ENCODE measurements around the gene KDM2A.
"Not testable (repeated sequence)": the region's sequence is repeated elsewhere in the genome, so short reads cannot be mapped to it uniquely, and the experiment has no call there.

The KDM2A gene

GRCh38 chr11:67260885-67261639, 142.0 kb downstream of the KDM2A start:
- H3K36me3 Mint-ChIP-seq; H3K9me3 Mint-ChIP-seq; ATAC-seq (replicated peaks); H3K27me3 Mint-ChIP-seq; DNase-seq: not testable (repeated sequence)
- Mint-ChIP-seq H3K4me1 (peaks cover 31 to 51% of the 10 kb centered on the region in 2 donors), H3K4me3 (peak overlapping the region; percentile 67 to 81), H3K27ac (peak overlapping the region; percentile 73)

GRCh38 chr11:67261640-67261945, 142.5 kb downstream of the KDM2A start:
- H3K27me3 Mint-ChIP-seq = no peaks in the 10 kb centered on the region
- no peak overlapping the region for H3K27ac Mint-ChIP-seq
- no peaks in the 10 kb centered on the region for H3K9me3 Mint-ChIP-seq
- peaks cover 8% of the 10 kb centered on the region in 2 donors for H3K36me3 Mint-ChIP-seq
- DNase-seq (no peak), ATAC-seq (replicated peaks) (no peak)
- peak overlapping the region in 1 of 2 donors; percentile 81 for H3K4me3 Mint-ChIP-seq
- peaks cover 32 to 53% of the 10 kb centered on the region in 2 donors for H3K4me1 Mint-ChIP-seq

- peaks cover 31 to 53% of the 10 kb centered on the region in 2 donors for H3K4me1 Mint-ChIP-seq
- no peaks in the 10 kb centered on the region for H3K27me3 Mint-ChIP-seq
- DNase-seq = no peak
- no peaks in the 10 kb centered on the region for H3K9me3 Mint-ChIP-seq
- peaks cover 4 to 5% of the 10 kb centered on the region in 2 donors for H3K36me3 Mint-ChIP-seq
- peak overlapping the region; percentile 68 to 81 for H3K4me3 Mint-ChIP-seq
- peak overlapping the region; percentile 75 for H3K27ac Mint-ChIP-seq
- no peak for ATAC-seq (replicated peaks)
These were observed 143.1 kb downstream of the KDM2A start for GRCh38 chr11:67261946-67262681.

GRCh38 chr11:67262731-67263675, 143.9 kb downstream of the KDM2A start:
- peak; percentile 71 for DNase-seq
- Mint-ChIP-seq H3K36me3 (peaks cover 10 to 11% of the 10 kb centered on the region in 2 donors), H3K9me3 (no peaks in the 10 kb centered on the region), H3K4me1 (peaks cover 36 to 62% of the 10 kb centered on the region in 2 donors), H3K27me3 (no peaks in the 10 kb centered on the region), H3K27ac (peak overlapping the region; percentile 75), H3K4me3 (peak overlapping the region; percentile 64 to 68)
- peak; percentile 57 to 63 for ATAC-seq (replicated peaks)

GRCh38 chr11:67264260-67264659, 145.2 kb downstream of the KDM2A start:
- ATAC-seq (replicated peaks) = no peak
- Mint-ChIP-seq H3K4me1 (peaks cover 41 to 74% of the 10 kb centered on the region in 2 donors), H3K27ac (no peak overlapping the region), H3K27me3 (no peaks in the 10 kb centered on the region), H3K36me3 (peaks cover 15 to 23% of the 10 kb centered on the region in 2 donors), H3K4me3 (no peak overlapping the region), H3K9me3 (no peaks in the 10 kb centered on the region)
- DNase-seq = no peak

GRCh38 chr11:67264877-67265632, 146.0 kb downstream of the KDM2A start:
- Mint-ChIP-seq H3K4me1 (peaks cover 46 to 82% of the 10 kb centered on the region in 2 donors), H3K9me3 (no peaks in the 10 kb centered on the region), H3K27me3 (no peaks in the 10 kb centered on the region), H3K4me3 (peak overlapping the region; percentile 0 to 52), H3K36me3 (peaks cover 17 to 30% of the 10 kb centered on the region in 2 donors), H3K27ac (peak overlapping the region; percentile 81)
- no peak for ATAC-seq (replicated peaks)
- no peak for DNase-seq

- Mint-ChIP-seq H3K4me1 (peaks cover 52 to 84% of the 10 kb centered on the region in 2 donors), H3K27me3 (no peaks in the 10 kb centered on the region), H3K9me3 (no peaks in the 10 kb centered on the region), H3K27ac (peak overlapping the region; percentile 93), H3K4me3 (peak overlapping the region; percentile 82 to 87), H3K36me3 (peaks cover 25 to 38% of the 10 kb centered on the region in 2 donors)
- ATAC-seq (replicated peaks) (peak; percentile 46 to 54), DNase-seq (peak; percentile 67)
These were observed 146.8 kb downstream of the KDM2A start for GRCh38 chr11:67265633-67266448.

GRCh38 chr11:67266449-67267187, 147.6 kb downstream of the KDM2A start, which contains the start of gene GRK2:
GRK2 (plus strand) TSS chr11:67266473; CDS start chr11:67266700, 227 bp downstream.
- H3K27ac Mint-ChIP-seq = peak within 1 kb of the TSS; percentile 99
- no peaks in the 10 kb centered on the region for H3K9me3 Mint-ChIP-seq
- no peak for DNase-seq
- ATAC-seq (replicated peaks) = peak; percentile 22 to 24
- peak within 1 kb of the TSS; percentile 93 to 99 for H3K4me3 Mint-ChIP-seq
- H3K27me3 Mint-ChIP-seq = no peaks in the 10 kb centered on the region
- peaks cover 29 to 45% of the 10 kb centered on the region in 2 donors for H3K36me3 Mint-ChIP-seq
- peaks cover 57 to 87% of the 10 kb centered on the region in 2 donors for H3K4me1 Mint-ChIP-seq

GRCh38 chr11:67267188-67268080, 148.4 kb downstream of the KDM2A start:
- Mint-ChIP-seq H3K27me3 (no peaks in the 10 kb centered on the region), H3K36me3 (peaks cover 29 to 47% of the 10 kb centered on the region in 2 donors), H3K4me3 (peak overlapping the region; percentile 93 to 99), H3K4me1 (peaks cover 61 to 88% of the 10 kb centered on the region in 2 donors), H3K27ac (peak overlapping the region; percentile 99), H3K9me3 (no peaks in the 10 kb centered on the region)
- ATAC-seq (replicated peaks) (peak; percentile 0 to 2), DNase-seq (no peak)

- peak; percentile 86 for DNase-seq
- H3K36me3 Mint-ChIP-seq = peaks cover 29 to 51% of the 10 kb centered on the region in 2 donors
- H3K27ac Mint-ChIP-seq = peak overlapping the region; percentile 99
These were observed 149.3 kb downstream of the KDM2A start for GRCh38 chr11:67268081-67268961.

GRCh38 chr11:67268962-67269268, 149.9 kb downstream of the KDM2A start:
- DNase-seq = no peak
- Mint-ChIP-seq H3K27ac (peak overlapping the region; percentile 99), H3K27me3 (no peaks in the 10 kb centered on the region), H3K4me1 (peaks cover 65 to 91% of the 10 kb centered on the region in 2 donors), H3K9me3 (no peaks in the 10 kb centered on the region), H3K4me3 (peak overlapping the region; percentile 93 to 99), H3K36me3 (peaks cover 29 to 52% of the 10 kb centered on the region in 2 donors)
- ATAC-seq (replicated peaks) = no peak

More at GRCh38 chr11:67268081-67268961, 149.3 kb downstream of the KDM2A start:
- ATAC-seq (replicated peaks) = peak; percentile 75 to 77
- Mint-ChIP-seq H3K9me3 (no peaks in the 10 kb centered on the region), H3K4me1 (peaks cover 62 to 88% of the 10 kb centered on the region in 2 donors), H3K4me3 (peak overlapping the region; percentile 93 to 99), H3K27me3 (no peaks in the 10 kb centered on the region)

Measured in stimulated activated naive B cell treated with anti-CD40 and anti-IgM and Interleukin-4, amounts not matched to agents 10 μg/mL and 1 μg/mL and 100 μg/mL, for 72 hours (primary cell).